Renal cortex interstitium (tissue), 15 donors: ENCODE results near the gene OPHN1. TPM values are rescaled to one million over a fixed set of nuclear protein-coding genes. Genes with fewer than 3 reads are reported as not detected.

Experiments
- DNase-seq, 11 donors: peaks; one replicate each; pipeline ENCODE4 v3.0.0-alpha.2; 2013; ENCODE audit warnings: low read depth in 9 of 11, low spot score in 4 of 11; ENCODE audit errors: extremely low read depth in 1 of 11
- long read RNA-seq, 16 experiments: transcript quantifications; one replicate each; lab custom pipeline, GENCODE V29; 2026
- polyA plus RNA-seq, 3 donors: library from polyadenylated mRNA; unstranded; fragments of 120-200 nt; gene quantifications; one replicate each; pipeline ENCODE4 v1.2.1, GENCODE V29; 2013; ENCODE audit not compliant: insufficient read length in 3 of 3

OPHN1 gene, protein sequence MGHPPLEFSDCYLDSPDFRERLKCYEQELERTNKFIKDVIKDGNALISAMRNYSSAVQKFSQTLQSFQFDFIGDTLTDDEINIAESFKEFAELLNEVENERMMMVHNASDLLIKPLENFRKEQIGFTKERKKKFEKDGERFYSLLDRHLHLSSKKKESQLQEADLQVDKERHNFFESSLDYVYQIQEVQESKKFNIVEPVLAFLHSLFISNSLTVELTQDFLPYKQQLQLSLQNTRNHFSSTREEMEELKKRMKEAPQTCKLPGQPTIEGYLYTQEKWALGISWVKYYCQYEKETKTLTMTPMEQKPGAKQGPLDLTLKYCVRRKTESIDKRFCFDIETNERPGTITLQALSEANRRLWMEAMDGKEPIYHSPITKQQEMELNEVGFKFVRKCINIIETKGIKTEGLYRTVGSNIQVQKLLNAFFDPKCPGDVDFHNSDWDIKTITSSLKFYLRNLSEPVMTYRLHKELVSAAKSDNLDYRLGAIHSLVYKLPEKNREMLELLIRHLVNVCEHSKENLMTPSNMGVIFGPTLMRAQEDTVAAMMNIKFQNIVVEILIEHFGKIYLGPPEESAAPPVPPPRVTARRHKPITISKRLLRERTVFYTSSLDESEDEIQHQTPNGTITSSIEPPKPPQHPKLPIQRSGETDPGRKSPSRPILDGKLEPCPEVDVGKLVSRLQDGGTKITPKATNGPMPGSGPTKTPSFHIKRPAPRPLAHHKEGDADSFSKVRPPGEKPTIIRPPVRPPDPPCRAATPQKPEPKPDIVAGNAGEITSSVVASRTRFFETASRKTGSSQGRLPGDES
- 10 to 100 TPM in 1 of 3 donors, 1 to 10 TPM in 2; 8.8 to 11.3 (median 9.0) TPM for polyA plus RNA-seq
- long read RNA-seq, donor 1, result 0 reads
- long read RNA-seq, donor 2, result 0 reads
- long read RNA-seq, donor 3, result 0 reads
- long read RNA-seq, donor 4, result 0 reads
- long read RNA-seq, donor 5, result 0 reads
- long read RNA-seq, donor 6, result 0 reads
- long read RNA-seq, donor 7, result 0 reads
- long read RNA-seq, donor 8, result 0 reads
- long read RNA-seq, donor 9, result 0 reads
- long read RNA-seq, donor 10, full-length matches to known transcripts, result 1 of 1 reads
- long read RNA-seq, donor 10, partial matches to known transcripts, result 0 of 1 reads
- long read RNA-seq, donor 10, other reads (novel, unspliced or antisense), result 0 of 1 reads
- long read RNA-seq, donor 11, result 0 reads
- long read RNA-seq, donor 12, result 0 reads
- long read RNA-seq, donor 13, result 0 reads
- long read RNA-seq, donor 14, result 0 reads
- long read RNA-seq, donor 15, result 0 reads
- long read RNA-seq, donor 16, full-length matches to known transcripts, result 1 of 1 reads
- long read RNA-seq, donor 16, partial matches to known transcripts, result 0 of 1 reads
- long read RNA-seq, donor 16, other reads (novel, unspliced or antisense), result 0 of 1 reads

DNA sequence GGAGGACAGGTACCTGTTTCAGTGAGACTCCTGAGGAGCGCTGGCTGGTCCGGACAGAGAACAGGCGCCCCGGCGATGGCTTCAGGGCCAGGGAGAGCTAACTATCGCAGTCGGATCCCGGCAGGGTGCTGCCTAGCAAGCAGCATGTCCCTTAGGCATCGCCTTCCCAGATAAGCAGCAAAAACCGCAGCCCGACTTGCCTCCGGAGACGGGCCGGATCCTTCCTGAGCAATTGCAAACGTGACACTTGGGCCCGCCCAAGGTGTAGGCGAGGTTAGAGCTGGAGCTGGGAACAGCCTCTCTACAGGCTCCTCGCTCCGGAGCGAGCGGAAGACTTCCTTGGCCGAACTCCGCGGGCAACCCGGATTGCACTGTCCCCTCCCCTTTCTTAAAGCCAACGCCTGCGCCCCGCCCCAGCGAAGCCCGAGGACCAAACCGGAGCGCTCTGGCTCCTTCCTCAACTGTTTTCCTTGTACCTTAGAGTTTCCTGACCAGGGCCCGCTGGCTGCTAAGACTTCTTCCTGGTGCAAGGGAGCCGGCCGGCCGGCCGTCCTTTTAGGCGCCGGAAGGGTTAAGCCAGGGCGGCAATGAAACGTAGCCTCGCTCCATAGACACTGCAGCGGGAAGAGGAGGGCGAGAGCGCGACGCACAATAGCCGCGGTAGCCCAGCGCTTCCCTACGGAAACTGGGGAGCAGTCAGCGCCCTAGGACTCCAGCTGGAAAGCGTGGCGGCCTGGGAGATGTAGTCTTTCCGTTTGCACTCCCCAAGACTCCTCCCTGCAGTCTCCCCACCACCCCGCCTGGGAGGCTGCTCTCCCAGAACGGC lies at the start of gene OPHN1:
OPHN1 (minus strand) TSS at position 341 of the 826 bp plus-strand sequence. CDS start 475 bp downstream, outside the sequence.
- peak in 10 of 11 donors; percentile 29 to 56 (median 48) for DNase-seq

DNA sequence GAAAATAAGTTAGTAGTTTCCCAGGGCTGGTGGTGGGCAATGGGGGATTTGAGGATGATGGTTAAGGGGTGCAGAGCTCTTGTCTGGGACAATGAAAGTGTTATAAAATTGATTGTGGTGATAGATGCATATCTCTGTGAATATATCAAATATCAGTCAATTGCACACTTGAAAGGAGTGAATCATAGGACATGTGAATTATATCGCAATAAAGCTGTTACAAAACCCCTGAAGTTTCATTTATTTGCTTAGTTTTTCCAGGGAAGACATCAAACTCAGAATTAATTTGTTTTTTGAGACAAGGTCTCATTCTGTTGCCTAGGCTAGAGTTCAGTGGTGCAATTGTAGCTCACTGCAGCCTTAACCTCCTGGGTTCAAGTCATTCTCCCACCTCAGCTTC lies 47.7 kb upstream of the OPHN1 start:
- no peak for DNase-seq

DNA sequence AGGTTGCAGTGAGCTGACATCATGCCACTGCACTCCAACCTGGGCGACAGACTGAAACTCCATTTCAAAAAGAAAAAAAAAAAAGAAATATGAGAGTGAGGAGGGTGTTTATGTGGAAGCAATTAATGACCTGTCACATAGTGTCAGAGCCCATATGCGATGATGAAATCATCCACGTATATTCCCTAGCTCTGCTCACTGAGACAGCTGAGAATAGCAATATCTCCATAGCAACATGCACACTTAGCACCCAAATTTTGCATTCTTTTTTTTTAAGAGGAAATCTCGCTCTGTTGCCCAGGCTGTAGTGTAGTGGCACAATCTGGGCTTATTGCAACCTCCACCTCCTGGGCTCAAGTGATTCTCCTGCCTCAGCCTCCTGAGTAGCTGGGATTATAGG lies 31.5 kb upstream of the OPHN1 start:
- DNase-seq, result no peak

DNA sequence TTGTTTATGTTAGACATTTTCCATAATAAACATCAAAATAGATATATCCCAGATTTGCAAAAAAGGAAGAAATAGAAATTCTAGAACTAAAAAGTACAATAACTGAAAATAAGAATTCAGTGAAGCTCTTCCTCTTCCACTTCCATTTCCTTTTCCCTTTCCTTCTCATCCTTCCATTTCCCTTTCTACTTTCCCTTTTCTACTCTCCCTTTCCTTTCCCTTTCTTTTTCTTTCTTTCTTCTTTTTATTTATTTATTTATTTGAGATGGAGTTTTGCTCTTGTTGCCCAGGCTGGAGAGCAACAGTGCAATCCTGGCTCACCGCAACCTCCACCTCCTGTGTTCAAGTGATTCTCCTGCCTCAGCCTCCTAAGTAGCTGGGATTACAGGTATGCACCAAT lies 30.6 kb upstream of the OPHN1 start:
- DNase-seq, result no peak

DNA sequence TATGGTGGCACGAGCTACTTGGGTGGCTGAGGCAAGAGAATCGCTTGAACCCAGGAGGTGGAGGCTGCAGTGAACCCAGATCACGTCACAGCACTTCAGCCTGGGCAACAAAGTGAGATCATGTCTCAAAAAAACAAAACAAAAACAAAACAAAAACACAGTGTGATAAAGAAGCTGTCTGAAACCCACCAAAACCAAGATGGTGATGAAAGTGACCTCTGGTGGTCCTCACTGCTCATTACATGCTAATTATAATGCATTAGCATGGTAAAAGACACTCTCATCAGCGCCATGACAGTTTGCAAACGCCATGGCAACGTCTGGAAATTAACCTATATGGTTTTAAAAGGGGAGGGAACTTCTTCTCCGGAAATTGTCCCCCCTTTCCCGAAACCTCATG lies 29.4 kb upstream of the OPHN1 start:
- DNase-seq, result peak in 7 of 11 donors; percentile 2 to 13 (median 9)

DNA sequence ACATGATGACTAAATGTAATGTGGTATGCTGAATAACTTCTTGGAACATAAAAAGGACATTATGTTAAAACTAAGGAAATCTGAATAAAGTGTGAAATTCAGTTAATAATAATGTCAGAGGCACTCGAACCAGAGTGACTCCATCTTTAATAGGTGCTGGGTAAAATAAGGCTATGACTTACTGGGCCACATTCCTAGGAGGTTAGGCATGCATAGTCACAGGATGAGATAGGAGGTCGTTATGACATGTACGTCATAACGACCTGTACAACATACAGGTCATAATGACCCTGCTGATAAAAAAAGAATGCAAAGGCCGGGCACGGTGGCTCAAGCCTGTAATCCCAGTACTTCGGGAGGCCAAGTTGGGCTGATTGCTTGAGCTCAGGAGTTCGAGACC lies 28.9 kb upstream of the OPHN1 start:
- no peak for DNase-seq

DNA sequence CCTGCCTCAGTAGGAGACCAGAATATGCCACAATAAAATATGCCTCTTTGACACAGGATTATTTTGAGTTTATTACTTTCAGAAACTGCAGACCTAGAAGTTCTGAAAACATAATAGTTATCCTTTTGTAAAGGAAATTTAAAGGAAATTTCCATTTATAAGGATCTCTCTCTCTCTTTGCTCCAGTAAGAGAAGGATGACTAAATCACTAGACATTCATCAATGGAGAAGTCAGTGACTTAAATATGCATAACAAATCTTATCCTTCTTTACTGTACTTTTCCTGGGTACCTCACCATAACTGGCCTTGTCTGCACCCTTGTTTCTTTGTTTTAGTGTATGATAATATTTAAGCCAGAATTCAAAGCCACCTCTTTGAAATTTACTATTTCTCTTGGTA lies 28.3 kb upstream of the OPHN1 start:
- DNase-seq, result no peak

DNA sequence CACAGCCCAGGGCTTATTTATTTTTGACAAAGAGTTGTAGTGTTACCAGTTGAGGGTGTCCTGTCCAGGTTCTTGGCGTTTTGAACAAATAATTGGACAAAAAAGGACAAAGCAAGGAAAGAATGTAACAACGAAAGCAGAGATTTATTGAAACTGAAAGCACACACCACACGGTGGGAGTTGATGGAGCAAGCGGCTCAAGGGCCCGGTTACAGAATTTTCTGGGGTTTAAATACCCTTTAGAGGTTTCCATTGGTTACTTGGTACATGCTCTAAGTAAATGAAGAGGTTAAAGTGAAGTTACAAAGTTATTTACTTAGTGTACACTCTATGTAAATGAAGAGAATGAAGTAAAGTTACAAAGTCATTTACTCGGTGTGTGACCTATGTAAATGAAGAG lies 27.8 kb upstream of the OPHN1 start:
- no peak for DNase-seq

DNA sequence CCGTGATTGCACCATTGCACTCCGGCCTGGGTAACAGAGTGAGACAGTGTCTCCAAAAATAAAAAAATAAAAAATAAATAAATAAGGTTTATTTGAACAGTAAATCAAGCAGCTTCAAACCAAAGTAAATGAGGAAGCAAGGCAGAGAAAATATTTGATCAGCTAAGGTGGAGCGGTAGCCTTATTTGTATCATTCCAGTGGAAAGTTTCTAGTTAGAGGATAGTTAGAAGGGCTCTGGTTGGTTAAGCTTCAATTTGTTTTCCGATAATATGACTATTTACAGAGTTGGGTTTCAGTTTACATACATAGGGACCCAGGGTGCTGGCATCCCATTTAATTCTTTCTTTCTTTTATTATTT lies 21.8 kb upstream of the OPHN1 start:
- DNase-seq, result no peak

DNA sequence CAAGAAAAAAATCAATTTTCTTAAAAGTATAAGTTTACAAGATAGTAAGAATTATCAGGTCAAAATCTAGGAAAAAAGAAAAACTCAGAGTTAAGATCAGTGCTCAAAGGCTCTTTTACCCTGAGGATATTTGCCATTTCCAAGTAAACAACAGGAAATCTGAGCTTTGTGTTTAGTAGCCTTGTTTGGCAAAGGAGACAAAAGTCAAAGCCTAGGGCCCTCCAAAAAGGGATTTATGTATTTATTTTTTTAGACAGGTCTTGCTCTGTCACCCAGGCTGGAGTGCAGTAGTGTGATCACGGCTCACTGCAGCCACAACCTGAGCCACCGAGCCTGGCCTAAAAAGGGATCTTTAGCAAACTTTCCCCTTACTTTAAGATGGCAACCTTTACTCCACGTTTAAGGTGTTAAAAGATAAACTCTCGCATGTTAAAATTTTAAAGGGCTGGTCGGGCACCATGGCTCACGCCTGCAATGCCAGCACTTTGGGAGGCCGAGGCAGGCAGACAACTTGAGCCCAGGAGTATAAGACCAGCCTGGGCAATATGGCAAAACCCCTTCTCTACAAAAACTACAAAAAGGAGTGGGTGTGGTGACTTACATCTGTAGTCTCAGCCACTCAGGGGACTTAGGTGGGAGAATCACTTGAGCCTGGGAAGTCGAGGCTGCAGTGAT lies 21.3 kb upstream of the OPHN1 start:
- no peak for DNase-seq

DNA sequence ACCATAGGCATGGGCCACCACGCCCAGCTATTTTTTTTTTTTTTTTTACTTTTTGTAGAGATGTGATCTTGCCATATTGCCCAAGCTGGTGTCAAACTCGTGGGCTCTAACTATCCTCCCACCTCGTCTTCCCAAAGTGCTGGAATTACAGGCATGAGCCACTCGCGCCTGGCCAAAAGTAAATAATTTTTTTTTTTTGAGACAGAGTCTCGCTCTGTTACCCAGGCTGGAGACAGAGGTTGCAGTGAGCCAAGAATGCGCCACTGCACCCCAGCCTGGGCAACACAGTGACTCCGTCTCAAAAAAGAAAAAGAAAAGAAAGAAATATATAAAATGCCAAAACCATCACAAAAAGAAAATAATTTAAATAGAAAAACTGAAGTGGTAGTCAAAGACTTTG lies 18.4 kb upstream of the OPHN1 start:
- DNase-seq, result no peak

DNA sequence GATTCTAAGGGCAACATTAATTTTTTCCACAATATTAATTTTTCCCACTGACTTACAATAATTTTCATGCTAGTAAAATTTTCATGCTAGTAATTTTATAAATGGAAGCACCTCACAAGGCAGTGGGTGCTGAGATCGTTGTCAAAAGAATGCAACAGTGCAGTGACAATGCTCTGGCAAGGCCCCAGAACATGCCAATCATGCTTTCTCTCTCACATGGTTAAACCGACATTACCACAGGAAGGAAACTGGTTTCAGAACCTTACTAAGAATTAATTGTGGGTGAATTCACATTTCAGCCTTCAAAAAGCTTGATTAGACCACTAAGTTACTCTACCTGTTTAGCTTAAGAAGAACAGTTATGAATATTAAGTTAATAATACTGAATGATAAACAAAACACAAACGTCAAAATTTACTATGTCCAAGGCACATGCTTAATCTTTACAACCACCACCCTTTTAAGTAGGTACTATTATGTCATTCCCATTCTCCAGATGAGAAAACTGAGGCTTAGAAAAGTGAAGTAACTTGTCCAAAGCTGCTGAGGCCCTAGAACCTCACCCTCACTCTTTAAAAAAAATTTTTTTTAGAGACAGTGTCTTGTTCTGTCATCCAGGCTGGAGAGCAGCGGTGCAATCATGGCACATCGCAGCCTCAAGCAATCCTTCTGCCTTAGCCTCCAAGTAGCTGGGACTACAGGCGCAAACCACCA lies 10.0 kb upstream of the OPHN1 start:
- no peak for DNase-seq

DNA sequence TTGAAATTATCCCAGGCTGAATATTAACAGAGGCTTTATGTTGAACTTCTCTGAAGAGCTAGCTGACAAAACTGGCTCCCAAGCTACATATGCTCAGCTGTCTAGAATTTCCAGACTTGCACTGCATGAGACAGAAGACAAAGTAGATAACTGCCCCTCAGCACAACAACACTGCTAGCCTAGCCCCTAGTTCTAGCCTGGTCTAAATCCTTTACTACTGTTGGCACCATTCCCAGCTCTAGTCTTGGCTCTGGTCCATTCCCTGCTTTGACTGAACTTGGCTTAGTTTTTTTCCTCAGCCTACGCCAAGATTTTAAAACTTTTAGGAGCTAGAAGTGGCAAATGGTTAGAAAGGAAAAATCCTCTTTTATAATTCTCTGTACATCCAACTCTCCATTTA lies 7.6 kb upstream of the OPHN1 start:
- DNase-seq, result peak in 10 of 11 donors; percentile 31 to 76 (median 58)

DNA sequence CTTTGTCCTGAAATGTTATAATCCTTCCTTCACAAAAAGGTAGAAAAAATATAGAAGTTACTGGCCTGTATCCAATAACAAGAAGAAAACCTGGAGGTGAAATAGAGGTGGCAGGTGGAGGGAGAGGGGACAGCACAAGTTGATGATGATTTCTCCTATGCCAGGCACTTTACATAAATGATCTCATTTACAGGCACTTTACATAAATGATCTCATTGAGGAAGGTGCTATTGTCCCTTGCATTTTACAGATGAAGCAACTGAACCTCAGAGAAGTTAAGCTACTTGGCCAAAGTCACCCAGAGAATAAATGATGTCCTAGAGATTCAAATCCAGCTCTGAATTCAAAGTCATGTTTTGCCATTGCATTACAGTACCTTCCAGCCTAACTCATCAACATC lies 7.1 kb upstream of the OPHN1 start:
- DNase-seq, result no peak

DNA sequence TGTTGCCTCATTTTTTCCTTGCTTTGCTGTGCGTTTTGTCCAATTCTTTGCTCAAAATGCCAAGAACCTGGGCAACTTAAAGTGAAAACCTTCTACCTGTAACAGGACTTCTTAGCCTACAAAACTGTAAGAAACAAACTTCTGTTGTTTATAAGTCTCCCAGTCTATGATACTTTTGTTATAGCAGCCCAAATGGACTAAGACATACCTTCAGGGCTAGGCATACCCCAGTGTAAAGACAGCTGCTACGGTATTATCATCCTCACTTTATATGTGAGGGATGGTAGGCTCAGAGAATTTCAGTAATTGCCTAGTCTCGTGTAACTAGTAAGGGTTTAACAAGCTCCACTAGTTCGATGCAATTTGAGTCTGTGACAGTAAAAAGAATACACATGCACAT lies 6.0 kb upstream of the OPHN1 start:
- no peak for DNase-seq

DNA sequence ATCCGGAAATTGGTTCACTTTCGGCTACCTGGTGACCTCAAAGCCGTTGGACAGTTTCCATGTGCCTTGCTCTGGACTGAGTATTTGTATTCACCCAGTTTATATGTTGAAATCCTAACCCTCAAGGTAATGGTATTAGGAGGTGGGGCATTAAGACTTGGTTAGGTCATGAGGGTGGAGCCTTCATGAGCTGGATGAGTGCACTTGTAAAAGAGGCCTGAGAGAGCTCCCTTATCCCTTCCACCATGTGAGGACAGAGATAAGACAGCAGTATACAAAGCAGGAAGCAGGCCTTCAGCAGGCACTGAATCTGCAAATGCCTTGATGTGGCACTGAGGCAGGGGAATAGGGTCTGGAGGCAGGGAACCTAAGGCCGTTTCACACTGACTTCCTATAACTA lies 5.3 kb upstream of the OPHN1 start:
- no peak for DNase-seq

DNA sequence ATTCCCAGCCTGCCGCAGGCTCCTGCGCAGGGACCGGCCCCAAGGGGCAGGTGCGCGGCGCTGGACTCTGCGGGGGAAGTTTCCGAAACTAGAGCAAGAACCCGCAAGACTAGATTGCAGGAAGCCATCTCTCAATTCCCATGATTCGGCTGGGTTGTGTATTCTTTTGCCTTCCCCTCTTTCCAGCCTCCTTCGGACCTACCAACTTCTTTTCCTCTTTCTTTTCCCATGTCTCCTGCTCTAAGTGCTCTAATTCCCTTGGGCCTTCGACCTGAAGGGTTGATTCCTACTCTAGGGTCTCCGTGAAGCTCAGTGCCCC lies 645 bp upstream of the OPHN1 start:
- DNase-seq, result no peak
